Sigmoid colon (tissue), 7 donors: ENCODE measurements around the gene GPC6. TPM values are rescaled to one million over a fixed set of nuclear protein-coding genes. Genes with fewer than 3 reads are reported as not detected.
A peak's percentile ranks its signal among the peaks of the same experiment; 100 is the strongest.

Source experiments
- DNase-seq: peaks from one replicate; pipeline ENCODE4 v3.0.0-alpha.2; 2019
- H3K27ac ChIP-seq, 4 donors: fragments of 200-600 bp; sonication (generic); one replicate each; pipeline ENCODE4 v1.5.1; 2016 to 2019; ENCODE audit warnings: mild to moderate bottlenecking in 1 of 4
- H3K27me3 ChIP-seq, 3 donors: fragments of 200-600 bp; sonication (generic); one replicate each; pipeline ENCODE4 v1.5.1; 2019; ENCODE audit warnings: mild to moderate bottlenecking in 1 of 3
- H3K36me3 ChIP-seq, 4 donors: fragments of 200-600 bp; sonication (generic); one replicate each; pipeline ENCODE4 v1.5.1; 2016 to 2019
- H3K4me1 ChIP-seq, 4 donors: fragments of 200-600 bp; sonication (generic); one replicate each; pipeline ENCODE4 v1.5.1; 2017 to 2019
- H3K4me3 ChIP-seq, 4 donors: fragments of 200-600 bp; sonication (generic); one replicate each; pipeline ENCODE4 v1.5.1; 2017 to 2019; ENCODE audit warnings: mild to moderate bottlenecking in 2 of 4, moderate library complexity in 1 of 4
- H3K9me3 ChIP-seq, 4 donors: fragments of 200-600 bp in 3 of 4; sonication (generic) in 3 of 4; one replicate each; pipeline versions ENCODE4 v1.5.1 to v1.6.1; 2013 to 2019
- EP300 ChIP-seq, 4 donors: sonication (generic); formaldehyde crosslinking; IDR thresholded peaks; one replicate each; pipeline ENCODE4 v1.6.1; 2017; ENCODE audit warnings: antibody characterized with exemption in 4 of 4
- POLR2A ChIP-seq, 2 donors: fragments of 450-650 bp; IDR thresholded peaks; one replicate each; pipeline ENCODE4 v1.6.1; 2016; ENCODE audit warnings: antibody characterized with exemption in 2 of 2, mild to moderate bottlenecking in 2 of 2, moderate library complexity in 2 of 2
- POLR2AphosphoS5 ChIP-seq, 4 donors: sonication (generic); formaldehyde crosslinking; IDR thresholded peaks; one replicate each; pipeline ENCODE4 v1.6.1; 2017; ENCODE audit warnings: antibody characterized with exemption in 4 of 4
- WGBS, 2 donors: extraction: QIAGEN DNeasy Blood & Tissue Kit; methylation state at CpG; one replicate each; pipeline ENCODE4 v1.1.7; 2013; 5-methylcytosine and 5-hydroxymethylcytosine counted together
- intact Hi-C: fragments of 100-400 bp; cut with DNase I; formaldehyde crosslinking; loops from one replicate; pipeline ENCODE4 v1.15.1; 2023
- polyA plus RNA-seq, 3 donors: library from polyadenylated mRNA; stranded (reverse); fragments of 200-250 nt; gene quantifications; one replicate each; pipeline ENCODE4 v1.2.3, GENCODE V29; 2013
- total RNA-seq, 4 donors: library from RNA; depleted of rRNA; stranded (reverse); fragments of >200 nt; gene quantifications; one replicate each; pipeline ENCODE4 v1.1.0, GENCODE V29; 2016
- TF ChIP-seq, protein P1 (sequence below), 4 experiments: fragments of 450-650 bp in 3 of 4; fragments of 200-600 bp in 1 of 4; IDR thresholded peaks; one replicate each; pipeline ENCODE4 v1.5.1; 2016 to 2019; ENCODE audit warnings: antibody characterized with exemption in 4 of 4, mild to moderate bottlenecking in 3 of 4, moderate library complexity in 2 of 4
- donor health status: healthy with polysubstance abuse.
- donor health status: Bipolar disorder and iron deficiency.
- donor health status: healthy.

The GPC6 gene
- total and polyA plus RNA-seq, 7 donors = 0.23 to 27.5 (median 14.4) TPM

DNA sequence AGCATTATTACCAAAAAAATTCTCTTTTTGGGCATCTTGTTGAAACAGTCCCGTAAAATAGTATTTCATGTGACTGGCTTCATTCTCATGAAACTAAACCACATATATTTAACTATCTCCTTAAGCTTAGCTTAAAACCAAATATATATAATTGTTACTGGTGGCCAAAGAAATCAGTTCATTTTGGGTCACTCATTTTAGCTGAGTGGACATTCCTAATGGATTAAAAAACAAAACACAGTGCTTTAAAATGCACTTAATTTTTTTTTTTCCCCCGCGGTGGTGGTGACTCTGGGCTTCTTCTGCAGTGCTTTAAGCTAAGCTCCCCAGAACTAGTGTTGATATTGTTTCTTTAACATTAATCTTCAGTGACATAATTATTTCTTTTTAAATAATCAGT lies 540.1 kb downstream of the GPC6 start:
- Histone ChIP-seq H3K4me1 (peaks cover 0 to 20% (median 11%) of the 10 kb centered on the region in 4 donors), H3K36me3 (no peaks in the 10 kb centered on the region), H3K27ac (no peak overlapping the region), H3K27me3 (no peaks in the 10 kb centered on the region), H3K9me3 (no peaks in the 10 kb centered on the region), H3K4me3 (no peak overlapping the region)
- no peak for DNase-seq
- intact Hi-C loops = no loop called here
- TF ChIP-seq, protein P1, sequence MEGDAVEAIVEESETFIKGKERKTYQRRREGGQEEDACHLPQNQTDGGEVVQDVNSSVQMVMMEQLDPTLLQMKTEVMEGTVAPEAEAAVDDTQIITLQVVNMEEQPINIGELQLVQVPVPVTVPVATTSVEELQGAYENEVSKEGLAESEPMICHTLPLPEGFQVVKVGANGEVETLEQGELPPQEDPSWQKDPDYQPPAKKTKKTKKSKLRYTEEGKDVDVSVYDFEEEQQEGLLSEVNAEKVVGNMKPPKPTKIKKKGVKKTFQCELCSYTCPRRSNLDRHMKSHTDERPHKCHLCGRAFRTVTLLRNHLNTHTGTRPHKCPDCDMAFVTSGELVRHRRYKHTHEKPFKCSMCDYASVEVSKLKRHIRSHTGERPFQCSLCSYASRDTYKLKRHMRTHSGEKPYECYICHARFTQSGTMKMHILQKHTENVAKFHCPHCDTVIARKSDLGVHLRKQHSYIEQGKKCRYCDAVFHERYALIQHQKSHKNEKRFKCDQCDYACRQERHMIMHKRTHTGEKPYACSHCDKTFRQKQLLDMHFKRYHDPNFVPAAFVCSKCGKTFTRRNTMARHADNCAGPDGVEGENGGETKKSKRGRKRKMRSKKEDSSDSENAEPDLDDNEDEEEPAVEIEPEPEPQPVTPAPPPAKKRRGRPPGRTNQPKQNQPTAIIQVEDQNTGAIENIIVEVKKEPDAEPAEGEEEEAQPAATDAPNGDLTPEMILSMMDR (IDR thresholded peaks at IDR 0.05) = no peak
- no peak for TF ChIP-seq POLR2AphosphoS5 (IDR thresholded peaks at IDR 0.05)
- no peak for TF ChIP-seq POLR2A (IDR thresholded peaks at IDR 0.05)
- no peak for TF ChIP-seq EP300 (IDR thresholded peaks at IDR 0.05)
- 59 to 71% methylated on average over 3 of the region's 3 CpGs for WGBS, 2 donors

- H3K9me3 ChIP-seq = no peaks in the 10 kb centered on the region
- no peaks in the 10 kb centered on the region for H3K36me3 ChIP-seq
- TF ChIP-seq POLR2AphosphoS5 (IDR thresholded peaks at IDR 0.05) (no peak), POLR2A (IDR thresholded peaks at IDR 0.05) (no peak), EP300 (IDR thresholded peaks at IDR 0.05) (no peak)
- TF ChIP-seq, protein P1 (IDR thresholded peaks at IDR 0.05) = no peak
- H3K27me3 ChIP-seq = no peaks in the 10 kb centered on the region
- DNase-seq = no peak
- 28 to 57% methylated on average over 10 of the region's 10 CpGs for WGBS, 2 donors
- H3K4me1 ChIP-seq = peaks cover 0 to 20% (median 11%) of the 10 kb centered on the region in 4 donors
- intact Hi-C loops = no loop called here
- H3K27ac ChIP-seq = no peak overlapping the region
- no peak overlapping the region for H3K4me3 ChIP-seq
These were observed 540.7 kb downstream of the GPC6 start for GRCh38 chr13:93767180-93767916.

GRCh38 chr13:93767917-93768409 lies 541.4 kb downstream of the GPC6 start:
- Histone ChIP-seq H3K27ac (no peak overlapping the region), H3K4me3 (no peak overlapping the region), H3K27me3 (no peaks in the 10 kb centered on the region), H3K36me3 (no peaks in the 10 kb centered on the region), H3K4me1 (peaks cover 0 to 20% (median 11%) of the 10 kb centered on the region in 4 donors), H3K9me3 (no peaks in the 10 kb centered on the region)
- intact Hi-C loops = no loop called here
- DNase-seq = no peak
- WGBS, 2 donors = 17 to 65% methylated on average over 4 of the region's 4 CpGs
- no peak for TF ChIP-seq EP300 (IDR thresholded peaks at IDR 0.05)
- no peak for TF ChIP-seq POLR2AphosphoS5 (IDR thresholded peaks at IDR 0.05)
- TF ChIP-seq, protein P1 (IDR thresholded peaks at IDR 0.05) = no peak
- TF ChIP-seq POLR2A (IDR thresholded peaks at IDR 0.05) = no peak

DNA sequence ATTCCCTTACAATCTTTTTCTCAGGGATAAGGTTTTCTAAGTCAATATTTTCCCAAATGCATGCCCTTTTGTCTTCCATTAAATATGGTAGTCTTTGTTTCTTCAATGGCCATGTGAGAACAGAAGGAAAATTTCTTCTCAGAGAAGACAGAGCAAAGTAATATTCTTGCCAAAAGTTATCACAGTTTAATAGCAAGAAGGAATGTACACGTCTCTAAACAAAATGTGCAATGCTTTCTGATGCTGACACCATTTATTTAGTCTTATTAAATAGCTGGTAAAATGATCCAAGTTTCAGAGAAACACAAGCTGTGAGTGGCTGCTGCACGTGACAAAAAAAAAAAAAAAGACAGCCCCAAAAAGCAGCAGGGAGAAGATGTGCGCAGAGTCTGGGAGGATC lies 542.5 kb downstream of the GPC6 start:
- H3K36me3 ChIP-seq = no peaks in the 10 kb centered on the region
- H3K4me1 ChIP-seq = peaks cover 0 to 20% (median 11%) of the 10 kb centered on the region in 4 donors
- 72 to 86% methylated on average over 3 of the region's 3 CpGs for WGBS, 2 donors
- H3K9me3 ChIP-seq = no peaks in the 10 kb centered on the region
- H3K27ac ChIP-seq = peak overlapping the region in 3 of 4 donors; percentile 11 to 48 (median 44)
- H3K27me3 ChIP-seq = no peaks in the 10 kb centered on the region
- no peak overlapping the region for H3K4me3 ChIP-seq
- intact Hi-C loops = no loop called here
- TF ChIP-seq POLR2AphosphoS5 (IDR thresholded peaks at IDR 0.05) = peak in 2 of 4 donors; percentile 20 to 38
- TF ChIP-seq EP300 (IDR thresholded peaks at IDR 0.05) = no peak
- no peak for DNase-seq

DNA sequence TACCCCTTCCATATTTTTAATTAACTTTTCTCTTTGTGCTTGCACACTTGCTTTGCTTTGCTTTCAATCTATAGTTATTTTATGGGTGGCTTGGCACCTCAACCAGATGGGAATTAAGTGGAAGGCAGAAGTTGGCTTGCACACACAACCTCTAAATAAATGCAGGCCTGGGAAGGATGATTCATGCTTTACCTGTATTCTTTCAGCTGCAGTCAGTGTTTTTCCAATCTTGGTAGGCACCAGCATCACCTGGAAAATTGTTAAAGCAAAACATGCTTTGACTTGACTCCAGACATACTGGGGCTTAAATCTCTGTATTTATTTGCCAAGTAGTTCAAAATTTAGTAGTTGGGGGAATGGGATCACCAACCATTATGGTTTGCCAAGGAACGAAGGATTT lies 543.0 kb downstream of the GPC6 start:
- DNase-seq = no peak
- Histone ChIP-seq H3K27ac (peak overlapping the region in 3 of 4 donors; percentile 11 to 48 (median 42)), H3K9me3 (no peaks in the 10 kb centered on the region), H3K36me3 (no peaks in the 10 kb centered on the region), H3K27me3 (no peaks in the 10 kb centered on the region), H3K4me3 (no peak overlapping the region), H3K4me1 (peaks cover 0 to 20% (median 11%) of the 10 kb centered on the region in 4 donors)
- 89 to 91% methylated on average over 1 of the region's 1 CpG for WGBS, 2 donors
- intact Hi-C loops = no loop called here
- TF ChIP-seq POLR2AphosphoS5 (IDR thresholded peaks at IDR 0.05) (no peak), POLR2A (IDR thresholded peaks at IDR 0.05) (no peak), EP300 (IDR thresholded peaks at IDR 0.05) (no peak)
- TF ChIP-seq, protein P1 (IDR thresholded peaks at IDR 0.05) = no peak
